ENCODE results near the gene JMJD7. TPM values are rescaled to one million over a fixed set of nuclear protein-coding genes. Genes with fewer than 3 reads are reported as not detected.

The JMJD7 gene
- total and polyA plus RNA-seq, 9 of the 15 experiments (the other 6 are each of a cell fraction or from before 2014, with no cell fraction given) = 1.2 to 13.9 (median 6.1) TPM

GRCh38 chr15:41789236-41789635 lies 38.7 kb upstream of the JMJD7 start:
- Histone ChIP-seq H3K9me1 (ENCODE audit: control insufficient read depth, insufficient read depth, low read length) (peaks cover 5% of the 10 kb centered on the region), H3K36me3 (ENCODE audit: control insufficient read depth, insufficient read depth, low read length) (no peaks in the 10 kb centered on the region), H3K4me3 (no peak overlapping the region), H3K9me3 (replicated peaks; ENCODE audit: control insufficient read depth, insufficient read depth, low read depth, low read length) (no peaks in the 10 kb centered on the region), H3K79me2 (ENCODE audit: control insufficient read depth, insufficient read depth, low read length) (0 out of 3 replicates have a peak, but pooled peaks cover 5% of the 10 kb centered on the region), H3K27me3 (ENCODE audit: control insufficient read depth in 2 of 2, insufficient read depth in 2 of 2, low read length in 2 of 2) (no peaks in the 10 kb centered on the region), H2AFZ (ENCODE audit: low read depth, low read length) (no peak overlapping the region), H3K27ac (ENCODE audit: extremely low read depth, low read depth, low read length) (no peak overlapping the region), H3K9ac (ENCODE audit: insufficient read depth in 1 of 2, low read depth in 2 of 2, low read length in 2 of 2) (peak overlapping the region in 1 of 2 experiments; percentile 45; a peak in 1 of 4 replicates), H4K20me1 (replicated peaks; ENCODE audit: control insufficient read depth, insufficient read depth, low read length) (peaks cover 16% of the 10 kb centered on the region), H3K4me1 (replicated peaks in 1 of 2; ENCODE audit: control insufficient read depth in 2 of 2, insufficient read depth in 2 of 2, low read length in 2 of 2) (peaks cover 30 to 53% of the 10 kb centered on the region in 2 experiments), H3K4me2 (ENCODE audit: insufficient read depth, low read length) (peak overlapping the region; percentile 17; the same call in 1 of the 2 replicates)
- DNase-seq (ENCODE audit: extremely low read depth in 1 of 4, low spot score in 3 of 4) (peak in 2 of 4 experiments; percentile 46 to 51), ATAC-seq (peak; percentile 24), FAIRE-seq (peak; percentile 19)
- BruUV-seq (replicated peaks) = no TSS peak
- in situ Hi-C loops (cut with MboI) (no loop called here), intact Hi-C loops (cut with micrococcal nuclease) (no loop called here)
- CTCF ChIA-PET (ENCODE audit: low intra/inter-chr PET ratio) = no interaction called here
- POLR2A ChIA-PET = interaction anchor here (0.5 to 1.3 kb wide), 6 partner anchors 11 to 293 kb away, joined by 3 to 7 read pairs (median 4); partner anchors contain the start of gene MAPKBP1
- 1% methylated on average over 4 of the region's 4 CpGs for WGBS (ENCODE audit: insufficient coverage, low coverage, missing lambda C conversion rate)
- TF ChIP-seq ARID1B (IDR thresholded peaks at IDR 0.05) (peak; percentile 19; the same call in 1 of the 2 replicates), ZNF644 (tag; IDR thresholded peaks at IDR 0.05; ENCODE audit: low read depth) (no peak), MBD2 (IDR thresholded peaks at IDR 0.05; ENCODE audit: borderline replicate concordance, low read depth) (no peak), FOSL1 (tag; conservative IDR thresholded peaks at IDR 0.05) (0 out of 2 replicates have a peak, but pooled peaks have one; percentile 17), MXD1 (CRISPR knock-in tag; IDR thresholded peaks at IDR 0.05; ENCODE audit: borderline replicate concordance, poor library complexity, severe bottlenecking) (no peak), DACH1 (IDR thresholded peaks at IDR 0.05; ENCODE audit: partially characterized antibody) (peak; percentile 9), TRIM28 (IDR thresholded peaks at IDR 0.05) (no peak), DPF2 (IDR thresholded peaks at IDR 0.05) (peak; percentile 27; the same call in 1 of the 2 replicates), ZNF384 (IDR thresholded peaks at IDR 0.05; ENCODE audit: low read depth, low read length) (peak; percentile 32; the same call in 1 of the 2 replicates), KDM4B (IDR thresholded peaks at IDR 0.05; ENCODE audit: borderline replicate concordance in 2 of 2, low read depth in 1 of 2) (no peak), CBFA2T3 (IDR thresholded peaks at IDR 0.05) (peak; percentile 53), JUNB (CRISPR knock-in tag; conservative IDR thresholded peaks at IDR 0.05) (no peak), STAT5B (CRISPR knock-in tag; IDR thresholded peaks at IDR 0.05) (no peak), ZNF696 (CRISPR knock-in tag; conservative IDR thresholded peaks at IDR 0.05) (no peak), MTA1 (IDR thresholded peaks at IDR 0.05; ENCODE audit: borderline replicate concordance) (0 out of 2 replicates have a peak, but pooled peaks have one; percentile 40), BHLHE40 (IDR thresholded peaks at IDR 0.05; ENCODE audit: low read length) (peak; percentile 72), ARNT (IDR thresholded peaks at IDR 0.05) (no peak), FOXP1 (CRISPR knock-in tag; IDR thresholded peaks at IDR 0.05) (no peak), HDAC1 (IDR thresholded peaks at IDR 0.05) (peak in 1 of 2 experiments; percentile 20; a peak in 1 of 4 replicates), HDAC6 (IDR thresholded peaks at IDR 0.05; ENCODE audit: low read depth, low read length) (no peak), DMBX1 (CRISPR knock-in tag; IDR thresholded peaks at IDR 0.05; ENCODE audit: borderline replicate concordance) (no peak), SRF (CRISPR knock-in tag; IDR thresholded peaks at IDR 0.05) (no peak), SMARCA4 (IDR thresholded peaks at IDR 0.05) (peak; percentile 46), ZFX (CRISPR knock-in tag; IDR thresholded peaks at IDR 0.05) (no peak), IRF1 (CRISPR knock-in tag; IDR thresholded peaks at IDR 0.05; ENCODE audit: borderline replicate concordance) (no peak), CBFA2T2 (conservative IDR thresholded peaks at IDR 0.05) (0 out of 2 replicates have a peak, but pooled peaks have one; percentile 3)
